ENCODE data around the gene EPHB2. TPM values are rescaled to one million over a fixed set of nuclear protein-coding genes. Genes with fewer than 3 reads are reported as not detected.

The EPHB2 gene
- total RNA-seq, 1 donor, result under 0.01 TPM

DNA sequence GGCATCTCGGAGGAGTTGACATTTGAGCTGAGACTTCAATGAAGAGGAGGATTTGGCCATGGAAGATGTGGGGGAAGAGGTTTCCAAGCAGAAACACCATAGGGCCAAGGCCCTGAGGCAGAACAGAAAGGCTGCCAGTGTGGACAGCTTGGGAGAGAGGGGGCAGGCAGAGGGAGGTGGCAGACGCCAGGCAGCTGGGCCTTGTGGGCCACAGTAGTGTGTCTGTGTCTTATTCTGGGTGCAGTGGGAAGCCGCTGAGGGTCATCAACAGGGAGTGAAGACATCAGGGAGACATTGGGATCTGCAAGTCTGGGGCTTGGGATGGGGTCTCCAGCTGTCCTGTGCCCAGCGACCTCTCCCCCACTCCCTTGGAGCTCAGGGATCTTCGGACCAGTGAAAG lies 165.2 kb downstream of the EPHB2 start:
- DNase-seq (ENCODE audit: low read depth in 2 of 3, low spot score in 2 of 3), result no peak

- DNase-seq (ENCODE audit: low read depth in 2 of 3, low spot score in 2 of 3), result no peak
Measured at GRCh38 chr1:22876359-22877111, 165.9 kb downstream of the EPHB2 start.

- DNase-seq (ENCODE audit: low read depth in 2 of 3, low spot score in 2 of 3), result no peak
Measured at GRCh38 chr1:22877112-22877915, 166.7 kb downstream of the EPHB2 start.

- no peak for DNase-seq (ENCODE audit: low read depth in 2 of 3, low spot score in 2 of 3)
Measured at GRCh38 chr1:22877980-22878379, 167.3 kb downstream of the EPHB2 start.

- no peak for DNase-seq (ENCODE audit: low read depth in 2 of 3, low spot score in 2 of 3)
Measured at GRCh38 chr1:22878626-22879025, 168.0 kb downstream of the EPHB2 start.

DNA sequence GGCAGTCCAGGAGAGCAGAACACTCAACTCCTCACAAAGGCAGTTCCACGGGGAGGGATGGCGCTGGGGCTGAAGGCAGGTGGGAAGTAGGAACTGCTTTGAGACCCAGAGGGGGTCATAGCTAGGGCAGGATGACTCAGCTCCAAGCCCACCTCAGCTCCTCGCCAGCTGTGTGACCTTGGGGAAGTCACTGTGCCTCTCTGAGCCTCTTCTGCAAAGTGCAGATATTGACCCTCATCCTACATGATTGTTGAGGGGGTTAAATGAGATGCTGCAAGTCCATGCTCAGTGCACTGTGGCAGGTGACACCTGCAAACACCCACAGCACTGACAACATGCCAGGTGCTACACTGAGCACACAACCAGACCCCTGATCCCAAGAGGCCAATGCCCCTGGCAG lies 168.8 kb downstream of the EPHB2 start:
- no peak for DNase-seq (ENCODE audit: low read depth in 2 of 3, low spot score in 2 of 3)

DNA sequence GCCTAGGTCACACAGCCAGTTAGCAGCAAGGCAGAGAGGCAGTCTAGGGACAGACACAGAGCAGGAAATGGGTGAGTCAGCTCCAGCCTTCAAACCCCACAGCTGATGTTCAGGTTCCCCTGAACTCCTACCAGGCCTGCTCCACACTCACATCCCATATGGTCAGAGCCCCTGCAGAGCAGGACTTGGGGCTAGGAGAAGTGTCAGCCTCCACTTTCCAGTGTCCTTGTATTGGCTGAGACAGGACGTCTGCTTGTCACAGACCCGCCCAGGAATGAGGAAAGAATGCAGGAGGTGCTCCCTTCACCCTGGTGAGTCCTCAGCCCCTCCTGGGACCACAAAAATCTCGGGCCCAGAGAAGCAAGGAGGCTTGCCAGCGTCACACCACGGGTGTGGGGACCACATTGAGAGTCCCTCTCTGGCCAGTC lies 169.5 kb downstream of the EPHB2 start:
- DNase-seq (ENCODE audit: low read depth in 2 of 3, low spot score in 2 of 3), result peak in 2 of 3 donors; percentile 39 to 47

DNA sequence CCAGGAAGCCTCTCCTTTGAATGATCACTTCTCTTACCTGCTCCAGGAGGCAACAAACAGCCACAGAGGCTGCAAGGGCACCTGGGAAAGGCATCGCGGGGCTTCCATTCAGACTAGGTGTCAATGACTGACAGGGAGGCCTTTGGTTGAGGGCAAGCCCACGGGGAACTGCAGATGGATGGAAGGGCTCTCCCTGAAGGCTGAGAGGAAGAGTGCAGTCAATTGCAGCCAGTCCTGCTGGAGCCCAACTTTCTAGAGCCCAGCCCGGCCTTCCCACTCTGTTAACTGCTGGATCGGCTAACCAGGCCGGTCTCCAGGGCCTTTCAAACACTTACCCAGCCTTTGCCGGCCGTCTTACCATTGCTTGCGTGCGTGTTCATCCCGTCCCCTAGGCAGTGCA lies 172.8 kb downstream of the EPHB2 start:
- DNase-seq (ENCODE audit: low read depth in 2 of 3, low spot score in 2 of 3), result no peak

- peak in 2 of 3 donors; percentile 35 to 65 for DNase-seq (ENCODE audit: low read depth in 2 of 3, low spot score in 2 of 3)
Measured at GRCh38 chr1:22884806-22885530, 174.3 kb downstream of the EPHB2 start.

DNA sequence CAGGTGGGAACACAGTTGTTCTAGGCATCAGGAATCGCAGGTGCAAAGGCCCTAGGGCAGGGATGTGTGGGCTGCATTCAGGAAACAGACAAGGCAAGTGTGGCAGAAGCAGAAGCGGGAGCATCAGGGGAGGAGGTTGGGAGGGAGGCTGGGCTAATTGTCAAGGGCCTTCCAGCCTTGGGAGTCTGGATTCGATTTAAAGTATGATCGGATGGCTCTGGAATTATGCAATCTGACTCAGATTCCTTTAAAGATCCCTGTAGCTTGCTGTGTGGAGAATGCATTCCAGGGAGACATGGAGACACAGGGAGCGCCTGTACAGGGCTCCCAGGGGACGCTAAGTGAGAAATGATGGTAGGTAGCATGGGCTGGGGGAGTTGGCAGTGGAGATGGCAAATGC lies 175.6 kb downstream of the EPHB2 start:
- DNase-seq (ENCODE audit: low read depth in 2 of 3, low spot score in 2 of 3), result no peak

DNA sequence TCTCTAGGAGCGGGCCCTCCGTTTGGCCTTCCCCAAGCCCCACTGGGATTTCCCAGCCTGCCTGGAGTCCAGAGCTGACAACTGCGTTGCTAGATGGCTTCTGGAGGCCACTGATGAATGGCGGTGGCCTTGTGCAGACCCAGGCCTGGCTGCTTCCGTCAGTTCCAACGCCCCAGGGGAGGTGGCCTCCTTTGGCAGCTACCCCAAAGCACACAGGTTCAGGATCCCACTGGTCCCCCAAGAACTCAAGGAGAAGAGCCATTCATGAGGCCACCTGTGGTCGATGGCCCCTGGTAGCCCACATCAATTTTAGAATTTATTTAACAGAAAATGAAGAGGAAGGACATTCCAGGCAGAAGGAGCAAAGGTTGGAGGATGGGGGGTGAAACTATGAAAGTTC lies 176.9 kb downstream of the EPHB2 start:
- DNase-seq (ENCODE audit: low read depth in 2 of 3, low spot score in 2 of 3), result no peak

DNA sequence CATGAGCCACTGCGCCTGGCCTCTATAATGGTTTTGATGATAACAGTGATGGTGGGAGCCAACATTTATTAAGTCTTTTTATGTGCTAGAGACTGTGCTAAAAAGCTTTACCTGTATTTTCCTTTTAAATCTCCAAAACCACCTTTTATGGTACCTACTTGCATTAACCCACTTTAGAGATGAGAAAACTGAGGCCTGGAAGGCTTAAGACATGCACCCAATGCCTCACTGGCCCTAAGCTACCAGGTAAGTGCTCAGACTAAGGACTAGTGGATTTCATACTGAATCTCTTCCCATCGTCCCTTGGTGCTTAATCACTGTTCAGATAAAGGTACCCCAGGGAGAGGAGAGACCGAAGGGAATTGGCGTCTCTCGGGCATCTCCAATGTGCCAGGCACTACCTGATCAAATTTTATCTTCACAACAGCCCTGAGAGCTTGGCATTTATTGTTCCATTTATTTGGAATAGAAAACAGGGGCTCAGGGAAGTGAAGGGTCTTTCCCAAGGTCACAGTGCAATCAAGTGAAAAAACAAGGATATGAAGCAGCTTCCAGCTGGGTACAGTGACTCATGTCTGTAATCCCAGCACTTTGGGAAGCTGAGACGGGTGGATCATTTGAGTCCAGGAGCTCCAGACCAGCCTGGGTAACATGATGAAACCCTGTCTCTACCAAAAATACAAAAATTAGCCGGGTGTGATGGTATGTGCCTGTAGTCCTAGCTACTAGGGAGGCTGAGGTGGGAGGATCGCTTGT lies 177.9 kb downstream of the EPHB2 start:
- no peak for DNase-seq (ENCODE audit: low read depth in 2 of 3, low spot score in 2 of 3)

GRCh38 chr1:22889213-22889827 lies 178.7 kb downstream of the EPHB2 start:
- DNase-seq (ENCODE audit: low read depth in 2 of 3, low spot score in 2 of 3), result peak in 1 of 3 donors; percentile 54

DNA sequence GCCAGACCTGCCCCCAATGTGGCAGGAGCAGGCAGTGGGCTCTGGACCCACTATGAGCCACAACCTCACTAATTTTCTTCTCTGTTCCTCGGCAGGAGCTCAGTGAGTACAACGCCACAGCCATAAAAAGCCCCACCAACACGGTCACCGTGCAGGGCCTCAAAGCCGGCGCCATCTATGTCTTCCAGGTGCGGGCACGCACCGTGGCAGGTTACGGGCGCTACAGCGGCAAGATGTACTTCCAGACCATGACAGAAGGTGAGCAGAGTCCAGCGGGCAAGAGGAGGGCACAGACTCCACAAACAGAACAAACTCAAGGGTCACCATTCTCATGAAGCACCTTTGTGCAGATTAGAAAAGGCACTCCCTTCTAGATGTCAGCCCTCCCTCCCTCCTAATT lies 182.2 kb downstream of the EPHB2 start:
- DNase-seq (ENCODE audit: low read depth in 2 of 3, low spot score in 2 of 3), result no peak

- no peak for DNase-seq (ENCODE audit: low read depth in 2 of 3, low spot score in 2 of 3)
Measured at GRCh38 chr1:22893292-22893691, 182.7 kb downstream of the EPHB2 start.

- DNase-seq (ENCODE audit: low read depth in 2 of 3, low spot score in 2 of 3), result no peak
Measured at GRCh38 chr1:22895357-22895756, 184.7 kb downstream of the EPHB2 start.

- DNase-seq (ENCODE audit: low read depth in 2 of 3, low spot score in 2 of 3), result no peak
Measured at GRCh38 chr1:22896184-22896583, 185.5 kb downstream of the EPHB2 start.

DNA sequence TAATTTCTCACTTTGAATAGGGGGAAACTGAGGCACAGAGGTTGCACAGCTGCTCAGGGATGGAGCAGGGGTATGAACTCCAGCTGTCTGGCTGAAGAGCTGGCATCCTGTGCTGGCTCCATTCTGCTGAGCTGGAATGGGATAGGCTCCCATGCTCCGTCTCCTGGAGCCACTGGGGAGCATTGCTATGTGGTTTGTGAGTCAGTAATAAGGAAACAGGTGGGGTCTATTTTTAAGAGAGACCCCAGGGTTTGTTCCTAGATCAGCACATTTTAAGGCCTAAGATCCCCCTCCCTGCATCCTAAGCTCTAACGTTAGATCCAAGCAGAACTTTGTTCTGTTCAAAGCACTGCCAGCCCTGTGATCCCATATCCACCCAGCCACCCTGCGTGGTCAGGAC lies 189.8 kb downstream of the EPHB2 start:
- DNase-seq (ENCODE audit: low read depth in 2 of 3, low spot score in 2 of 3), result no peak

- no peak for DNase-seq (ENCODE audit: low read depth in 2 of 3, low spot score in 2 of 3)
Measured at GRCh38 chr1:22903113-22903512, 192.5 kb downstream of the EPHB2 start.

DNA sequence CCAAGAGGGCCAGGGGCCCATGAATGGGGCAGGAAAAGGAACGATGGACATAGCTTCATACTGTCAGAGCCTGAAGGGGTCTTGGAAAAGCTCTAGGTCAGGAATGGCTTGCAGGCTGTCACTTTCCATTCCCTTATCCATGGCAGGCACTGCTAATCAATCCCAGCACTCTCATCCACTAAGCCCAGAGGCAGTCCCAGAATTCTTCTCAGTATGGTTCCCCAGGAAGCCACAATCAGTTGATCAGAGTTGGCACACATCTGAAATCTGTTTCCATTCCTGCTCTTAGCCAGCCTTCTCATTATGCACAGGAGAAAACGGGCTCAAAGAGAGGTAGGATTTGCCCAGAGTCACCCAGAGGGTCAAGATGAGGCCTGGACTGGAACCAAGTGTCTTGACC lies 196.3 kb downstream of the EPHB2 start:
- DNase-seq (ENCODE audit: low read depth in 2 of 3, low spot score in 2 of 3), result no peak

Data from hematopoietic multipotent progenitor cell (in vitro differentiated cells).